ENCODE measurements around the gene CLPTM1. TPM values are rescaled to one million over a fixed set of nuclear protein-coding genes. Genes with fewer than 3 reads are reported as not detected.
"Not testable (repeated sequence)": the region's sequence is repeated elsewhere in the genome, so short reads cannot be mapped to it uniquely, and the experiment has no call there.

Gene CLPTM1
- total RNA-seq, 1 experiment from 2014 or later = 82.0 TPM

DNA sequence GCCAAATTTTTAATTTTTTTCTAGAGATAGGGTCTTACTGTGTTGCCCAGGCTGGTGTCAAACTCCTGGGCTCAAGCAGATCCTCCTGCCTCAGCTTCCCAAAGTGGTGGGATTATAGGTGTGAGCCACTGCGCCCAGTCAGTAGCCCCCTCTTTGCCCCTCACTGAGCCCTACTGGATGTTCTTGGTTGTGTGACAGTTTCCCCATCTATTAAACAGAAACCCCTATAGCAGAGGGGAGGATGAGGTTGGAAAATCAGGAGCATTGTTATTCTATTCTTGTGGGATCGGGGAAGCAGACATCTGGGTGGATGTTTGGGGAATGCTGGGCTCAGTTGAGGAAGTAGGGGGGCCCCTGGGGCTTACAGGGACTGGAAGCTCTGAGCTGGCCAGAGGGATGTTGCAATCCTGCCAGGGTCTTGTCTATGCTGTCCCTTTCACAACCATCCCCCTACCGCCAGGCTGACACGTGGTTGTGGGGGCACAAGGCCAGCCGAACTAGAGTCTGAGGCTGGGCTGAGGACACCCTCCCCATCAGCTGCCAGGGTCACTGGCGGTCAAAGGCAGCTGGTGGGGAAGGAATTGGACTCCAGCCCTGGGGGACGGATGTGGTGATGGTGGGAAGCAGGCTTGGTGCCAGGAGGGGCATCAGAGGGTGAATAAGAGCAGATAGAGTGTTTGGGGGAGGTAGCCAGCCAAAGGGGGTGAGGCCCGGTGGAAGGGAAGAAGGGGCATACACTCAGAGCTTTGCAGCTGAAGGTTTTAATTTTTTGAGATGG is 29.9 kb upstream of the CLPTM1 start:
- Histone ChIP-seq H3K27ac (ENCODE audit: insufficient read length, low read depth, low read length) (no peak overlapping the region), H4K91ac (ENCODE audit: insufficient read length, low read depth, low read length) (no peak overlapping the region), H2BK15ac (ENCODE audit: low read depth, low read length) (no peak overlapping the region), H3K23ac (ENCODE audit: insufficient read length, low read depth, low read length) (no peak overlapping the region), H4K5ac (ENCODE audit: insufficient read length, low read depth, low read length) (no peak overlapping the region), H3K23me2 (ENCODE audit: insufficient read length, low read depth, low read length, poor library complexity, severe bottlenecking) (no peaks in the 10 kb centered on the region), H3T11ph (ENCODE audit: low read length) (no peak overlapping the region), H3K4ac (ENCODE audit: low read depth, low read length) (no peak overlapping the region), H4K20me1 (ENCODE audit: control insufficient read depth, insufficient read depth, insufficient read length) (no peaks in the 10 kb centered on the region), H3K18ac (ENCODE audit: insufficient read length, low read depth, low read length) (no peak overlapping the region), H3K4me1 (ENCODE audit: insufficient read depth, low read length) (no peaks in the 10 kb centered on the region; the same call in 1 of the 2 replicates), H3K14ac (ENCODE audit: insufficient read depth, low read length) (no peak overlapping the region), H2BK12ac (ENCODE audit: insufficient read length, low read depth, low read length) (no peak overlapping the region), H3K56ac (ENCODE audit: insufficient read length, low read depth, low read length) (no peak overlapping the region), H2BK120ac (ENCODE audit: low read depth, low read length, poor library complexity, severe bottlenecking) (no peak overlapping the region), H2BK20ac (ENCODE audit: low read depth, low read length, poor library complexity, severe bottlenecking) (no peak overlapping the region), H3K9ac (ENCODE audit: extremely low read depth, insufficient read length, low read length) (no peak overlapping the region), H3K4me2 (ENCODE audit: insufficient read depth, insufficient read length, low read length) (no peak overlapping the region), H3K9me3 (ENCODE audit: control insufficient read depth, low read depth, low read length) (no peaks in the 10 kb centered on the region), H3K27me3 (ENCODE audit: insufficient read depth, low read length) (no peaks in the 10 kb centered on the region), H3K79me1 (ENCODE audit: insufficient read depth, low read depth, low read length, poor library complexity, severe bottlenecking) (no peaks in the 10 kb centered on the region), H3K79me2 (ENCODE audit: insufficient read depth, low read length) (no peaks in the 10 kb centered on the region), H2BK5ac (ENCODE audit: insufficient read length, low read length) (no peak overlapping the region), H2AK5ac (ENCODE audit: insufficient read length, low read length) (no peak overlapping the region), H4K8ac (replicated peaks; ENCODE audit: insufficient read length, low read depth, low read length) (no peak overlapping the region), H2AFZ (ENCODE audit: low read length) (no peak overlapping the region)
- H3K27me3 Mint-ChIP-seq (ENCODE audit: low read depth) = peaks cover 33% of the 10 kb centered on the region
- no CpG with 5 or more reads among the region's 8 CpGs for WGBS (ENCODE audit: extremely low coverage, insufficient read length, low lambda C conversion rate)
- H3K4me3 Mint-ChIP-seq = no peak overlapping the region; a peak in 1 of 5 replicates
- DNase-seq = no peak
- H3K36me3 Mint-ChIP-seq (ENCODE audit: insufficient read depth in 1 of 3, low read depth in 3 of 3) = peaks cover 2 to 4% (median 4%) of the 10 kb centered on the region in 3 experiments; a peak in 4 of 7 replicates
- peaks cover 14 to 19% of the 10 kb centered on the region in 2 experiments for H3K4me1 Mint-ChIP-seq
- H3K27ac Mint-ChIP-seq = no peak overlapping the region
- peaks cover 0 to 5% of the 10 kb centered on the region in 2 experiments; a peak in 2 of 5 replicates for H3K9me3 Mint-ChIP-seq
- TF ChIP-seq CTCF (conservative IDR thresholded peaks at IDR 0.05) = no peak

DNA sequence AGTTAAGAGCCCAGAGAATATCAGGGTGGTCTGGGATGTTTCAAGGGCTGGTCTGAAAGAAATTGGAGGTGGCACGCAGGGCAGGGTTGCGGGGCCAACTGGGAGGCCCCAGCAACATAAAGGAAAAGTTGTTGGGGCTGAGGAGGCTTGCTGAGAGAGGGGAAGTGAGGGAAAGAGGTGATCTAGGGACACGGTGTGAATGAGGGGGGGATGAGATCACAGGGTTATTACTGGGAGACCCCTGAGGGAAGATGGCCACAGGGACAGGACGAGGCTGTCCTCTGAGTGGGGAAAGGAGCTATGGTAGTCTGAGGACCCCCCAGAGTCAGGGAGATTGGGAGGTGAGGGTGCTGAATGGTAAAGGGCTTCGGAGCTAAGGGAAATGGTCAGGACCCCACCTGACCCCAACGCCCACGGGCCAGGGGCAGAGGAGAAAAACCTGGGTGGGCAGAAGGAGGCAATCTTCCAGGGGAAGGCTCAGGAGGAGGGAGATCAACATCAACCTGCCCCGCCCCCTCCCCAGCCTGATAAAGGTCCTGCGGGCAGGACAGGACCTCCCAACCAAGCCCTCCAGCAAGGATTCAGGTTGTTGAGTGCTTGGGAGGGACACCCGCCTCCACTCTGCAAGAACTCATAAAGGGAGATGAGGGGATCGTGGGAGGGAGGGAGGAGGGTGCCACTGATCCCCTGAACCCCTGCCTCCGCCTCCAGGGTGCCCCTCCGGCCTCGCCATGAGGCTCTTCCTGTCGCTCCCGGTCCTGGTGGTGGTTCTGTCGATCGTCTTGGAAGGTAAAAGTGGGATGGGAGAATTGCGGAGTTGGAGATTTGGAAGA is 28.7 kb upstream of the CLPTM1 start:
- H2BK20ac ChIP-seq (ENCODE audit: low read depth, low read length, poor library complexity, severe bottlenecking); H3K4ac ChIP-seq (ENCODE audit: low read depth, low read length); H2AK5ac ChIP-seq (ENCODE audit: insufficient read length, low read length); H3K56ac ChIP-seq (ENCODE audit: insufficient read length, low read depth, low read length); H3K4me1 ChIP-seq (ENCODE audit: insufficient read depth, low read length); DNase-seq; H3K23me2 ChIP-seq (ENCODE audit: insufficient read length, low read depth, low read length, poor library complexity, severe bottlenecking); H3K9ac ChIP-seq (ENCODE audit: extremely low read depth, insufficient read length, low read length); H3K79me1 ChIP-seq (ENCODE audit: insufficient read depth, low read depth, low read length, poor library complexity, severe bottlenecking); H2BK5ac ChIP-seq (ENCODE audit: insufficient read length, low read length); H3K27ac ChIP-seq (ENCODE audit: insufficient read length, low read depth, low read length); H4K91ac ChIP-seq (ENCODE audit: insufficient read length, low read depth, low read length); H2AFZ ChIP-seq (ENCODE audit: low read length); H4K20me1 ChIP-seq (ENCODE audit: control insufficient read depth, insufficient read depth, insufficient read length); H2BK12ac ChIP-seq (ENCODE audit: insufficient read length, low read depth, low read length); H4K8ac ChIP-seq (replicated peaks; ENCODE audit: insufficient read length, low read depth, low read length); H4K5ac ChIP-seq (ENCODE audit: insufficient read length, low read depth, low read length); H3T11ph ChIP-seq (ENCODE audit: low read length); H3K36me3 Mint-ChIP-seq (ENCODE audit: insufficient read depth in 1 of 3, low read depth in 3 of 3); H3K23ac ChIP-seq (ENCODE audit: insufficient read length, low read depth, low read length); H3K9me3 Mint-ChIP-seq; H3K27me3 ChIP-seq (ENCODE audit: insufficient read depth, low read length); H3K9me3 ChIP-seq (ENCODE audit: control insufficient read depth, low read depth, low read length); H3K18ac ChIP-seq (ENCODE audit: insufficient read length, low read depth, low read length); H3K79me2 ChIP-seq (ENCODE audit: insufficient read depth, low read length): not testable (repeated sequence)
- H3K27ac Mint-ChIP-seq = peak overlapping the region in 2 of 3 experiments; percentile 70 to 94; a peak in 4 of 7 replicates
- Histone ChIP-seq H3K14ac (ENCODE audit: insufficient read depth, low read length) (peak overlapping the region; percentile 83), H2BK15ac (ENCODE audit: low read depth, low read length) (peak overlapping the region; percentile 48; the same call in 1 of the 2 replicates), H3K4me2 (ENCODE audit: insufficient read depth, insufficient read length, low read length) (peak overlapping the region; percentile 8), H2BK120ac (ENCODE audit: low read depth, low read length, poor library complexity, severe bottlenecking) (peak overlapping the region; percentile 65)
- H3K4me3 Mint-ChIP-seq = peak overlapping the region; percentile 54 to 69
- H3K27me3 Mint-ChIP-seq (ENCODE audit: low read depth) = peaks cover 38% of the 10 kb centered on the region
- peaks cover 14 to 19% of the 10 kb centered on the region in 2 experiments for H3K4me1 Mint-ChIP-seq
- WGBS (ENCODE audit: extremely low coverage, insufficient read length, low lambda C conversion rate) = no CpG with 5 or more reads among the region's 19 CpGs
